PC-3 (cell line): Measurements from ENCODE around the gene MRPS7. TPM values are rescaled to one million over a fixed set of nuclear protein-coding genes. Genes with fewer than 3 reads are reported as not detected.

Experiments
- ATAC-seq: fragments of 200-7000 bp; cut with Tn5 transposase; 2 replicates; pipeline ENCODE4 v1.9.1; 2020; ENCODE audit warnings: mild to moderate bottlenecking, moderate library complexity
- BruUV-seq: library from RNA; stranded (reverse); fragments of 400-500 nt; replicated peaks from 2 replicates; lab custom pipeline; 2021; lab: Mats Ljungman, UMichigan
- CTCF ChIA-PET: fragments of 300-600 bp; sonication (Branson Sonifier 250); formaldehyde crosslinking; loops from one replicate; lab custom pipeline; 2022; ENCODE audit warnings: antibody characterized with exemption; lab: Charles Lee
- POLR2A ChIA-PET: fragments of 300-600 bp; sonication (Branson Sonifier 250); formaldehyde crosslinking; loops from one replicate; lab custom pipeline; 2022; ENCODE audit warnings: antibody characterized with exemption; ENCODE audit not compliant: unreplicated experiment; lab: Charles Lee
- DNase-seq: peaks from one replicate; pipeline ENCODE4 v3.0.0-alpha.2; 2015
- H2AFZ ChIP-seq: fragments of 300-600 bp; sonication (generic); 2 replicates; pipeline ENCODE4 v1.6.0; 2016; ENCODE audit warnings: antibody characterized with exemption, low read length
- H3F3A ChIP-seq: fragments of 300-600 bp; sonication (generic); one replicate; pipeline ENCODE4 v1.6.0; 2017; ENCODE audit warnings: antibody characterized with exemption, low read length, control low read depth, mild to moderate bottlenecking; ENCODE audit not compliant: unreplicated experiment
- H3K27ac ChIP-seq: fragments of 300-600 bp; sonication (generic); 2 replicates; pipeline ENCODE4 v1.5.1; 2016; ENCODE audit warnings: mild to moderate bottlenecking, low read length
- H3K27me3 ChIP-seq: fragments of 300-600 bp; sonication (generic); 2 replicates; pipeline ENCODE4 v1.6.1; 2016; ENCODE audit warnings: low read length, mixed read lengths
- H3K36me3 ChIP-seq: fragments of 300-600 bp; sonication (generic); 2 replicates; pipeline ENCODE4 v1.6.1; 2016; ENCODE audit warnings: low read depth, mixed run types, low read length, mixed read lengths
- H3K4me1 ChIP-seq: fragments of 300-600 bp; sonication (generic); 2 replicates; pipeline ENCODE4 v1.5.1; 2016; ENCODE audit warnings: low read length; ENCODE audit not compliant: insufficient read depth
- H3K4me2 ChIP-seq: fragments of 300-600 bp; sonication (generic); 2 replicates; pipeline ENCODE4 v1.6.0; 2016; ENCODE audit warnings: low read length
- H3K4me3 ChIP-seq: fragments of 300-600 bp; sonication (generic); 2 replicates; pipeline ENCODE4 v1.5.1; 2016; ENCODE audit warnings: mild to moderate bottlenecking, low read length, mixed read lengths
- H3K79me2 ChIP-seq: fragments of 300-600 bp; sonication (generic); 2 replicates; pipeline ENCODE4 v1.6.1; 2017; ENCODE audit warnings: low read length, mixed read lengths
- H3K9ac ChIP-seq: fragments of 300-600 bp; sonication (generic); 2 replicates; pipeline ENCODE4 v1.6.0; 2016; ENCODE audit warnings: mild to moderate bottlenecking, low read length
- H3K9me2 ChIP-seq: fragments of 300-600 bp; sonication (generic); replicated peaks from 2 replicates; pipeline ENCODE4 v1.6.1; 2016; ENCODE audit warnings: mixed run types, low read length, mixed read lengths
- H3K9me3 ChIP-seq: fragments of 300-600 bp; sonication (generic); 2 replicates; pipeline ENCODE4 v1.6.1; 2016; ENCODE audit warnings: low read length, mixed read lengths
- H4K20me1 ChIP-seq: fragments of 300-600 bp; sonication (generic); 2 replicates; pipeline ENCODE4 v1.6.1; 2016; ENCODE audit warnings: low read length, mixed read lengths
- CTCF ChIP-seq: fragments of 300-600 bp; sonication (generic); conservative IDR thresholded peaks from 2 replicates; pipeline ENCODE4 v1.5.1; 2017; ENCODE audit warnings: antibody characterized with exemption, low read depth, mild to moderate bottlenecking, low read length
- EZH2 ChIP-seq: fragments of 300-600 bp; sonication (generic); IDR thresholded peaks from one replicate; pipeline ENCODE4 v1.6.1; 2017; ENCODE audit warnings: antibody characterized with exemption, mild to moderate bottlenecking, low read length; ENCODE audit not compliant: unreplicated experiment
- EZH2phosphoT487 ChIP-seq: fragments of 300-600 bp; sonication (generic); IDR thresholded peaks from 2 replicates; pipeline ENCODE4 v1.6.1; 2018; ENCODE audit warnings: mild to moderate bottlenecking, antibody characterized with exemption, low read length, borderline replicate concordance
- intact Hi-C: fragments of 100-400 bp; cut with micrococcal nuclease; formaldehyde crosslinking; loops from 2 replicates; pipeline ENCODE4 v1.9.0; 2023
- total RNA-seq: library from RNA; depleted of rRNA; stranded (reverse); fragments of >200 nt; gene quantifications from 2 replicates; pipeline ENCODE4 v1.2.3, GENCODE V29; 2014

Gene MRPS7
- total RNA-seq, 1 experiment from 2014 or later, result 144 TPM

DNA sequence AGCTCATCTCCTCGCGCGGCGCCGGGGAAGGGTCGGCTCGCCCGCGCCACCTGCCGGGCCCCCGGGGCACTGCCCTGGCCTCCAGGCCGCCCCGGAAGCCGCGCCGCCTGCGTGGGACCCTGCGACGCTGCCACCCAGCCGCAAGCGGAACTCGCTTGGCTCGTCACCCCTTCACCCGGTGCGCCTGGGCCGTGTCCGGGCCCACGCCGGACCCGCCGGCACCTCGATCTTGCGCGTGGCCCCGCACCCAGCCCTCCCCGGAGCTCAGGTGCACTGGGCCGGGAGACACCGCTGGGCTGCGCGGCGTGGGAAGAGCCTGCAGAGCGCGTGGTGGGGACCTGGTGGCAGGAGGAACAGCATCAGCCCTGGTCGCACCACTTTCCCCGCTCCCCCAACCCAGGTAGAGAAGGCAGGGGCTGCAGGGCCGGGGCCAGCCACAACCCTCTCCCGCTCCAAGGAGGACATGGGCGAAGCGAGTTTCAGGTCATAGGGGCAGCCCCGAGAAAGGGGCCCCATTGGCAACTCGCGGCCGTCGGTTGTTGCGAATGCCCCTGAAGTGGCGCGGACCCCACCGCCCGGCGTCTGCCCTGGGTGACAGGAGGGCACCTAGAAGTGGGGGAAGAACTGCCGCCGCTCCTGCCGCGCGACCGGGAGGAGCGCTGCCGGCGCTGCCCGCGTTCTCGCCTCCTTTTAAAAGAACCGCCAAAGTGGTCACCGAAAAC is 9.7 kb downstream of the MRPS7 start:
- H3K4me1 ChIP-seq, result peaks cover 20% of the 10 kb centered on the region
- peak overlapping the region; percentile 73 for H3K4me3 ChIP-seq
- peak; percentile 53 for ATAC-seq
- no TSS peak for BruUV-seq
- no peaks in the 10 kb centered on the region for H4K20me1 ChIP-seq
- ChIA-PET CTCF (interaction anchor here (0.6 to 3.0 kb wide), 19 partner anchors 10 to 301 kb away, joined by 3 to 60 read pairs (median 5); partner anchors contain the start of genes GGA3, GRB2, MRPS7 and SLC25A19), POLR2A (interaction anchor here (0.5 to 2.3 kb wide), 7 partner anchors 9 to 1663 kb away, joined by 3 to 25 read pairs (median 3); partner anchors contain the start of genes GGA3, GRB2, MRPS7 and SLC25A19)
- H3K36me3 ChIP-seq, result peaks cover 6% of the 10 kb centered on the region; the same call in 1 of the 2 replicates
- peak; percentile 90 for DNase-seq
- no peaks in the 10 kb centered on the region for H3K27me3 ChIP-seq
- H2AFZ ChIP-seq, result peak overlapping the region; percentile 89
- H3K79me2 ChIP-seq, result peaks cover 21% of the 10 kb centered on the region
- H3K9me3 ChIP-seq, result no peaks in the 10 kb centered on the region
- H3F3A ChIP-seq, result peaks cover 4% of the 10 kb centered on the region
- intact Hi-C loops, result loop anchor here (1.0 to 2.0 kb wide), 2 partner anchors 18 to 141 kb away; partner anchors contain the start of gene SLC25A19
- H3K9me2 ChIP-seq, result no peaks in the 10 kb centered on the region
- H3K27ac ChIP-seq, result peak overlapping the region; percentile 36
- peak; percentile 57 for TF ChIP-seq CTCF
- no peak for TF ChIP-seq EZH2phosphoT487
- H3K4me2 ChIP-seq, result peak overlapping the region; percentile 90
- peak overlapping the region; percentile 87 for H3K9ac ChIP-seq

DNA sequence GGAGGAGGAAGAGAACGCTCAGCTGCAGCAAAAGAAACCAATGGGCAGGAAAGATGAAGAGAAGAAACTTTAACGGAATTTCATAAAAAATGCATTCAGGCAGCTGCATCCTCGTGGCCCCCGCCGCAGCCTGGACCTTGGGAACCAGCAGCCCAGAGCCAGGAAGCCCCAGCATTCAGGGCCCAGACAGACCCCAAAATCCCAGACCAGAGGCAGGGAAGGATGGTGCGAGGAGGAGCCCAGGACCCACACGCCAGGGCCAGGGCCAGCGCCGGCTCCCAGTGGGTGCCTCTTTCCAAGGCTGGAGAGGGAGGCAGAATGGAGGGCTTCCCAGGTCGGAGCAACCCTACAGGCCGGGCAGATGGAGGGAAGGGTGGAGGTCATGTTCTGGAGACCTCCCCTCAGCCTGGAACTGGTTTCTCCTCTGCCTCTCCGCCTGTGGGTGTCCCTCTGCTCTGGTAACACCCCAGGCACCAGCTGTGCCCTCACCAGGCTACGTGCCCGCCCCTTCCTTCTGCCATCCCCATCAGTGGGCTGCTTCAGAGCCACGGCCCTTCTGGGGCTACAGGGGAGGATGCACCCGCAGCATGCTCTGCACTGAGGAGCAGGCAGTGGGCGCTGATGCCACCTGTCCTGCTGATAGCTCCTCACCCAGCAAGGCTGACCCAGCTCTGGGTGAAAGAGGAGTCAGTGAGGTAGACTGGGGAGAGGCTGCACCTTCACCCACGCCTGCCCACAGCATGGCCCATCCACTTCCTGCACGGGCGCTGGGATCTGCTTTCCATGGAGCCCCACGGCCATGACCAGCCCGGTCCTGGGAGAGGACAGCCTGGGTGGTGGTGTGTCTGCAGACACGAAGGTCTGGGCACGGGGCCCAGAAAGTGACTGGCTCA is 10.5 kb downstream of the MRPS7 start:
- Histone ChIP-seq H3K79me2 (peaks cover 21% of the 10 kb centered on the region), H3F3A (peaks cover 4% of the 10 kb centered on the region), H3K27ac (peak overlapping the region; percentile 36; the same call in 1 of the 2 replicates), H3K9ac (peak overlapping the region; percentile 87), H3K9me2 (no peaks in the 10 kb centered on the region), H3K4me1 (peaks cover 20% of the 10 kb centered on the region), H3K4me3 (peak overlapping the region; percentile 73), H3K27me3 (no peaks in the 10 kb centered on the region), H3K4me2 (peak overlapping the region; percentile 90), H2AFZ (peak overlapping the region; percentile 89), H3K9me3 (no peaks in the 10 kb centered on the region), H3K36me3 (peaks cover 6% of the 10 kb centered on the region; the same call in 1 of the 2 replicates), H4K20me1 (no peaks in the 10 kb centered on the region)
- TF ChIP-seq EZH2 (no peak), EZH2phosphoT487 (no peak), CTCF (0 out of 2 replicates have a peak, but pooled peaks have one; percentile 20)
- DNase-seq (peak; percentile 42), ATAC-seq (peak; percentile 2; the same call in 1 of the 2 replicates)
- POLR2A ChIA-PET, result interaction anchor here (0.6 kb wide), 2 partner anchors 156 to 1662 kb away, joined by 3 read pairs; no protein-coding TSS in a partner anchor
- TSS peak; percentile 7 for BruUV-seq
- intact Hi-C loops, result loop anchor here (1.0 to 2.0 kb wide), 2 partner anchors 17 to 141 kb away; partner anchors contain the start of gene SLC25A19
- CTCF ChIA-PET, result interaction anchor here (0.8 to 3.0 kb wide), 8 partner anchors 11 to 244 kb away, joined by 3 to 60 read pairs (median 8); partner anchors contain the start of genes GGA3, MRPS7, SLC25A19 and TSEN54
